Pancreas (tissue), 10 donors: Measurements from ENCODE around the gene ATP1A4. TPM values are rescaled to one million over a fixed set of nuclear protein-coding genes. Genes with fewer than 3 reads are reported as not detected.
A peak's percentile ranks its signal among the peaks of the same experiment; 100 is the strongest.

Experiments
- ATAC-seq, 4 donors: fragments of 200-7000 bp; cut with Tn5 transposase; one replicate each; pipeline versions ENCODE4 v1.8.0 to v1.9.1; 2020; ENCODE audit warnings: mild to moderate bottlenecking in 4 of 4, moderate library complexity in 4 of 4
- DNase-seq, 6 donors: peaks; one replicate each; pipeline ENCODE4 v3.0.0-alpha.2; 2020
- FAIRE-seq: peaks from 2 replicates; lab custom pipeline; 2012; peaks lifted over from hg19 to GRCh38; lab: Jason Lieb, UNC
- H3K27ac ChIP-seq, 4 donors: fragments of 200-600 bp; sonication (generic); 1 replicate in 3 of 4; 2 replicates in 1 of 4; pipeline versions ENCODE4 v1.5.0 to v1.8.0; 2020
- H3K27me3 ChIP-seq, 4 donors: fragments of 200-600 bp; one replicate each; pipeline ENCODE4 v1.8.0; 2021
- H3K36me3 ChIP-seq, 3 donors: fragments of 200-600 bp; sonication (generic) in 1 of 3; one replicate each; pipeline versions ENCODE4 v1.5.0 to v1.8.0; 2020 to 2021
- H3K4me1 ChIP-seq, 3 donors: fragments of 200-600 bp; one replicate each; pipeline ENCODE4 v1.8.0; 2021
- H3K4me3 ChIP-seq, 4 donors: fragments of 200-600 bp; sonication (generic) in 2 of 4; one replicate each; pipeline versions ENCODE4 v1.5.0 to v1.8.0; 2020 to 2021
- H3K9me3 ChIP-seq, 4 donors: fragments of 200-600 bp; one replicate each; pipeline ENCODE4 v1.8.0; 2021
- WGBS, 2 donors: extraction: QIAGEN DNeasy Blood & Tissue Kit; methylation state at CpG; one replicate each; pipeline ENCODE4 v1.1.7; 2013; 5-methylcytosine and 5-hydroxymethylcytosine counted together
- intact Hi-C, 3 donors: fragments of 100-400 bp; cut with DNase I; formaldehyde crosslinking; loops; one replicate each; pipeline versions ENCODE4 v1.11.1 to v1.14.2; 2022
- polyA plus RNA-seq, 2 donors: library from polyadenylated mRNA; stranded (reverse); fragments of 200-250 nt; gene quantifications; one replicate each; pipeline ENCODE4 v1.2.3, GENCODE V29; 2013
- total RNA-seq, 6 donors: library from RNA; stranded (reverse); fragmentation: NEBNext Ultra II Directional in 4 of 6; extraction: Animal tissue kit (Norgen Biotek cat#: 25700) in 4 of 6; gene quantifications; one replicate each; pipeline versions ENCODE4 v1.2.1 to v1.2.4, GENCODE V29; 2021 to 2023
- TF ChIP-seq, protein P1 (sequence below), 4 donors: fragments of 200-600 bp; sonication (generic) in 3 of 4; IDR thresholded peaks; one replicate each; pipeline versions ENCODE4 v1.5.0 to v1.8.0; 2021; ENCODE audit warnings: antibody characterized with exemption in 4 of 4
- donor health status: healthy with polysubstance abuse.
- donor health status: DM: no; HTN: no; CAD: no; lungs with moderate emphysema.
- donor health status: DM: no; HTN: no; CAD: no.
- donor health status: control.
- donor health status: control.
- donor health status: Bipolar disorder and iron deficiency.
- donor health status: DM: yes; HTN: yes; CAD: no.
- donor health status: DM: no; HTN: no; CAD: no.
- donor health status: DM: no; HTN: no; CAD: no.
- donor health status: DM: yes; HTN: yes; CAD: no.

Gene ATP1A4
- total and polyA plus RNA-seq, 8 donors: not detected

DNA sequence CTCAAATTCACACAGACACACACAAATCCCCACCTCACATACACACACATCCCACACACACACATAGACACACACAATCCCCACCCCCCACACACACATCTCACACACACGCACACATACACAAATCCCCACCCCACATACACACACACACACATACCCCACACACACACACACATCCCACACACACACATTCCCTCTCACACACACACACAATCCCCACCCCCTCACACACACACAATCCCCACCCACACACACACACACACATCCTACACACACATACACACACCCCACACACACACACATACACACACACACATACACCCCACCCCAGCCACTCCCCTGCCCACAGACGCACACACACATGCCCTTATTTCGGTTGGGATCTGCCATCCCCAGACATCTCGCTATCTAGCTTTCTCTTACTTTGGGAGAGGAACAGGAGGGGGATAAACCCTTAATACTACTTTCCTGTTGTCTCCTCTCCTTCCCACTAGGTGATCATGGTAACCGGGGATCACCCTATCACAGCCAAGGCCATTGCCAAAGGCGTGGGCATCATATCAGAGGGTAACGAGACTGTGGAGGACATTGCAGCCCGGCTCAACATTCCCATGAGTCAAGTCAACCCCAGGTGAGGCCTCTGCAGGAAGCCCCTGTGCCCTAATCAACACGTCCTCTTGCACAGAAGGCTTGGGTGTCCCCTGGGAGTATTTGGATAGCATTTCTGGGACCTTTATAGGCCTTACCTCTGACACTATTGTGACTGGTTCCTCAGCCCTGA is 17.2 kb upstream of the ATP1A4 start:
- TF ChIP-seq, protein P1, sequence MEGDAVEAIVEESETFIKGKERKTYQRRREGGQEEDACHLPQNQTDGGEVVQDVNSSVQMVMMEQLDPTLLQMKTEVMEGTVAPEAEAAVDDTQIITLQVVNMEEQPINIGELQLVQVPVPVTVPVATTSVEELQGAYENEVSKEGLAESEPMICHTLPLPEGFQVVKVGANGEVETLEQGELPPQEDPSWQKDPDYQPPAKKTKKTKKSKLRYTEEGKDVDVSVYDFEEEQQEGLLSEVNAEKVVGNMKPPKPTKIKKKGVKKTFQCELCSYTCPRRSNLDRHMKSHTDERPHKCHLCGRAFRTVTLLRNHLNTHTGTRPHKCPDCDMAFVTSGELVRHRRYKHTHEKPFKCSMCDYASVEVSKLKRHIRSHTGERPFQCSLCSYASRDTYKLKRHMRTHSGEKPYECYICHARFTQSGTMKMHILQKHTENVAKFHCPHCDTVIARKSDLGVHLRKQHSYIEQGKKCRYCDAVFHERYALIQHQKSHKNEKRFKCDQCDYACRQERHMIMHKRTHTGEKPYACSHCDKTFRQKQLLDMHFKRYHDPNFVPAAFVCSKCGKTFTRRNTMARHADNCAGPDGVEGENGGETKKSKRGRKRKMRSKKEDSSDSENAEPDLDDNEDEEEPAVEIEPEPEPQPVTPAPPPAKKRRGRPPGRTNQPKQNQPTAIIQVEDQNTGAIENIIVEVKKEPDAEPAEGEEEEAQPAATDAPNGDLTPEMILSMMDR (IDR thresholded peaks at IDR 0.05): no peak
- no peaks in the 10 kb centered on the region for H3K9me3 ChIP-seq

DNA sequence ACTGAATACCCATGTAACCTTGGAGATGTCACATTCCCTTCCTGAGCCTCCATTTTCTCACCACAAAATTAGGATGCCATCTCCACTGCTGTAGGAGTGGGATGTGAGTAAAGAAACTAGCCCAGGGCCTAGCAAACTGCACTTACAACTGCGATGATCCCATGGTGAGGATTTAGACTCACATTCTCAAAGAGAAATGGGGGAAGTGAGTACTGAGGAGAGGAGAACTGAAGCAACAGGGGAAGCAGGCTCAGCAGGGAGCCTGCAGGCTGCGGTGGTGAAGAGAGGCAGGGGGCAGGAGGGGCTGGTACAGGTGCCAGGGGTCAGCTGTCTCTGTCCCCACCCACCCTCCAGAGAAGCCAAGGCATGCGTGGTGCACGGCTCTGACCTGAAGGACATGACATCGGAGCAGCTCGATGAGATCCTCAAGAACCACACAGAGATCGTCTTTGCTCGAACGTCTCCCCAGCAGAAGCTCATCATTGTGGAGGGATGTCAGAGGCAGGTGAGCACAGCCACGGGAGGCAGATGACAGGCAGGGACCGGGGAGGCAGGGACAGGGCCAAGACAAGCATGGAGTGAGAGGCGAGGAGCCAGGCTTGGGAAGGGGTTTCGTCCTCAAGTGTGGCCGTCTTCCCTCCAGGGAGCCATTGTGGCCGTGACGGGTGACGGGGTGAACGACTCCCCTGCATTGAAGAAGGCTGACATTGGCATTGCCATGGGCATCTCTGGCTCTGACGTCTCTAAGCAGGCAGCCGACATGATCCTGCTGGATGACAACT is 16.4 kb upstream of the ATP1A4 start:
- ATAC-seq: no peak
- no peaks in the 10 kb centered on the region for H3K4me1 ChIP-seq
- no peaks in the 10 kb centered on the region for H3K9me3 ChIP-seq
- H3K36me3 ChIP-seq: no peaks in the 10 kb centered on the region
- peak in 1 of 6 donors; percentile 30 for DNase-seq
- 72 to 76% methylated on average over 20 of the region's 20 CpGs for WGBS, 2 donors
- intact Hi-C loops: no loop called here
- H3K27me3 ChIP-seq: no peaks in the 10 kb centered on the region
- no peak for FAIRE-seq
- H3K4me3 ChIP-seq: no peak overlapping the region
- TF ChIP-seq, protein P1 (IDR thresholded peaks at IDR 0.05): no peak
- no peak overlapping the region for H3K27ac ChIP-seq

More for the DNA sequence above, 17.2 kb upstream of the ATP1A4 start:
- Histone ChIP-seq H3K4me3 (no peak overlapping the region), H3K27ac (no peak overlapping the region), H3K36me3 (no peaks in the 10 kb centered on the region), H3K27me3 (no peaks in the 10 kb centered on the region), H3K4me1 (no peaks in the 10 kb centered on the region)
- ATAC-seq (no peak), FAIRE-seq (no peak), DNase-seq (no peak)
- WGBS, 2 donors: 69 to 75% methylated on average over 9 of the region's 9 CpGs
- intact Hi-C loops: no loop called here

DNA sequence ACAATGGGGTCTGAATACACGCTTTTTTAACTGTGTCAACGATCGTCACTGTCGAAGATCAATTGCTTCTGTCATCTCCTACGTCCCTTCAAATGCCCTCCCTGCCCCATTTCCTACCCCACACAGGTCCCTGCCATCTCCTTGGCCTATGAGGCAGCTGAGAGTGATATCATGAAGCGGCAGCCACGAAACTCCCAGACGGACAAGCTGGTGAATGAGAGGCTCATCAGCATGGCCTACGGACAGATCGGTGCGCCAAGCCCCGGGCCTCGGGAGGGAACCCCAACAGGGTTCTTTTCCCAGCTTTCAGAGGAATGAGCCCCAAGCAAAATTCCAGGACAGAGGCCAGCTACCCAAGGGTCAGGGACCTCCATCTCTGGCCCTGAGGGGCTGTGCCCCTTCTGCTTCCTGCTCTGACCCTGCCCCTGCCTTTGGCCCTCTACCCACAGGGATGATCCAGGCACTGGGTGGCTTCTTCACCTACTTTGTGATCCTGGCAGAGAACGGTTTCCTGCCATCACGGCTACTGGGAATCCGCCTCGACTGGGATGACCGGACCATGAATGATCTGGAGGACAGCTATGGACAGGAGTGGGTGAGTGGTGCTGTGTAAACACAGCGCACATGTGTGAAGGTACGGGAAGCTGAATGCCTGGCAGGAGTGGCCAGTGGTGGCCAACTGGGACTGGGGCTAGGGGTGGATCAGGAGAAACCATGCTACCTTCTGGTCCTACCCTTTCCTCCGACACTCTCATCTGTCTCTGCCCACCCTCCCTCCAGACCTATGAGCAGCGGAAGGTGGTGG is 15.1 kb upstream of the ATP1A4 start:
- ATAC-seq (no peak), DNase-seq (no peak), FAIRE-seq (no peak)
- 75 to 84% methylated on average over 22 of the region's 22 CpGs for WGBS, 2 donors
- intact Hi-C loops: no loop called here
- Histone ChIP-seq H3K27ac (no peak overlapping the region), H3K27me3 (no peaks in the 10 kb centered on the region), H3K36me3 (no peaks in the 10 kb centered on the region), H3K4me3 (no peak overlapping the region), H3K9me3 (no peaks in the 10 kb centered on the region), H3K4me1 (no peaks in the 10 kb centered on the region)
- TF ChIP-seq, protein P1 (IDR thresholded peaks at IDR 0.05): no peak

DNA sequence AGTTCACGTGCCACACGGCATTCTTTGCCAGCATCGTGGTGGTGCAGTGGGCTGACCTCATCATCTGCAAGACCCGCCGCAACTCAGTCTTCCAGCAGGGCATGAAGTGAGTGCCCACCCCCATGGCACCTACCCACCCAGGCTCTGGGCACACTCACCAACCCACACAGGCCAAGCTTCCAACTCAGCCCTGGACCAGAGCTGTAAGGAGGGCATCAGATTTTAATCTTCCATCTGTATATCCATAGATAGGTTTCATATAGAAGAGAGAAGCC is 14.5 kb upstream of the ATP1A4 start:
- no peaks in the 10 kb centered on the region for H3K36me3 ChIP-seq
- H3K4me3 ChIP-seq: no peak overlapping the region
- WGBS, 2 donors: 87 to 91% methylated on average over 5 of the region's 5 CpGs
- no peaks in the 10 kb centered on the region for H3K27me3 ChIP-seq
- H3K27ac ChIP-seq: no peak overlapping the region
- no peak for ATAC-seq
- H3K4me1 ChIP-seq: no peaks in the 10 kb centered on the region
- FAIRE-seq: no peak
- TF ChIP-seq, protein P1 (IDR thresholded peaks at IDR 0.05): no peak
- no peak for DNase-seq
- intact Hi-C loops: no loop called here
- H3K9me3 ChIP-seq: no peaks in the 10 kb centered on the region
